A549 (cell line): ENCODE measurements around the gene PDE4D. TPM values are rescaled to one million over a fixed set of nuclear protein-coding genes. Genes with fewer than 3 reads are reported as not detected.

Experiments used
- ATAC-seq, 2 experiments: fragments of 200-7000 bp in 1 of 2; fragments of >200 bp in 1 of 2; cut with Nextera tagmentation in 1 of 2; cut with Tn5 transposase in 1 of 2; 3 replicates each; pipeline versions ENCODE4 v1.8.0 to v1.9.1; 2018 to 2020; ENCODE audit warnings: mild to moderate bottlenecking in 1 of 2, moderate library complexity in 1 of 2
- CTCF ChIA-PET: fragments of 300-600 bp; sonication (Branson Sonifier 250); formaldehyde crosslinking; extraction: SDS; loops from one replicate; lab custom pipeline; 2021; ENCODE audit warnings: antibody characterized with exemption, inconsistent platforms; lab: Yijun Ruan, JAX
- POLR2A ChIA-PET: fragments of 350-600 bp; formaldehyde crosslinking; extraction: SDS; loops from one replicate; lab custom pipeline; 2021; ENCODE audit warnings: antibody characterized with exemption, inconsistent platforms; lab: Yijun Ruan, JAX
- DNase-seq, 2 experiments: peaks; one replicate each; pipeline versions ENCODE4 v3.0.0 to v3.0.0-alpha.2; 2011 to 2016; ENCODE audit warnings: low read depth in 1 of 2, low spot score in 1 of 2
- FAIRE-seq: peaks from 2 replicates; lab custom pipeline; 2011; peaks lifted over from hg19 to GRCh38; lab: Jason Lieb, UNC
- H3K27ac ChIP-seq, 2 experiments: fragments of >200 bp; sonication (Bioruptor Twin); formaldehyde crosslinking; 3 replicates each; pipeline ENCODE4 v1.5.1; 2016 to 2017
- H3K4me1 ChIP-seq: fragments of >200 bp; sonication (Bioruptor Twin); formaldehyde crosslinking; 3 replicates; pipeline ENCODE4 v1.6.1; 2016
- H3K4me2 ChIP-seq: fragments of >200 bp; sonication (Bioruptor Twin); formaldehyde crosslinking; 3 replicates; pipeline ENCODE4 v1.6.1; 2016
- H3K4me3 ChIP-seq: fragments of >200 bp; sonication (Bioruptor Twin); formaldehyde crosslinking; 3 replicates; pipeline ENCODE4 v1.5.1; 2016
- H3K9me3 ChIP-seq: fragments of >200 bp; sonication (Bioruptor Twin); formaldehyde crosslinking; 3 replicates; pipeline ENCODE4 v1.6.1; 2016
- BCL3 ChIP-seq: fragments of >200 bp; sonication (Bioruptor Twin); formaldehyde crosslinking; IDR thresholded peaks from 3 replicates; pipeline ENCODE4 v1.6.1; 2016
- CHD2 ChIP-seq: fragments of 150-350 bp; IDR thresholded peaks from 2 replicates; pipeline ENCODE4 v1.6.1; 2014; ENCODE audit warnings: low read length; ENCODE audit not compliant: partially characterized antibody
- ELK1 ChIP-seq: fragments of 150-350 bp; IDR thresholded peaks from 2 replicates; pipeline ENCODE4 v1.6.1; 2014; ENCODE audit warnings: low read depth, mild to moderate bottlenecking, low read length
- EP300 ChIP-seq, 2 experiments: fragments of >200 bp; sonication (Bioruptor Twin); formaldehyde crosslinking; IDR thresholded peaks; 2 replicates in 1 of 2; 3 replicates in 1 of 2; pipeline ENCODE4 v1.6.1; 2016 to 2017
- FOXS1 ChIP-seq: fragments of 250-450 bp; sonication (Bioruptor Pico); IDR thresholded peaks from 2 replicates; pipeline ENCODE4 v1.5.0; 2020; ENCODE audit warnings: mild to moderate bottlenecking, moderate library complexity
- GATA3 ChIP-seq: IDR thresholded peaks from 2 replicates; pipeline ENCODE4 v1.6.1; 2012; ENCODE audit warnings: borderline replicate concordance
- HMGXB4 ChIP-seq: fragments of 250-450 bp; sonication (Bioruptor Pico); IDR thresholded peaks from 2 replicates; pipeline ENCODE4 v1.5.0; 2021; ENCODE audit warnings: mild to moderate bottlenecking, moderate library complexity, borderline replicate concordance
- HOXA7 ChIP-seq: fragments of 250-450 bp; sonication (Bioruptor Pico); IDR thresholded peaks from 2 replicates; pipeline ENCODE4 v1.5.0; 2020; ENCODE audit warnings: mild to moderate bottlenecking, moderate library complexity
- HOXB13 ChIP-seq: fragments of 250-450 bp; sonication (Bioruptor Pico); IDR thresholded peaks from 2 replicates; pipeline ENCODE4 v1.5.0; 2020; ENCODE audit warnings: low read depth, mild to moderate bottlenecking, moderate library complexity
- KDM5A ChIP-seq: fragments of 200-600 bp; sonication (generic); IDR thresholded peaks from 2 replicates; pipeline ENCODE4 v1.6.1; 2016; ENCODE audit warnings: antibody characterized with exemption, mild to moderate bottlenecking
- MAFK ChIP-seq: fragments of 450-650 bp; IDR thresholded peaks from 2 replicates; pipeline ENCODE4 v1.6.1; 2014; ENCODE audit not compliant: partially characterized antibody
- MAZ ChIP-seq: fragments of 150-350 bp; IDR thresholded peaks from 2 replicates; pipeline ENCODE4 v1.6.1; 2014; ENCODE audit warnings: antibody characterized with exemption, low read depth, low read length, borderline replicate concordance
- NR3C1 ChIP-seq: fragments of >200 bp; sonication (Bioruptor Twin); formaldehyde crosslinking; IDR thresholded peaks from 3 replicates; pipeline ENCODE4 v1.6.1; 2017
- POLR2A ChIP-seq: IDR thresholded peaks from 2 replicates; pipeline ENCODE4 v1.6.1; 2012; ENCODE audit warnings: mild to moderate bottlenecking, low read length
- POLR2AphosphoS2 ChIP-seq: conservative IDR thresholded peaks from 2 replicates; pipeline ENCODE4 v1.6.1; 2012; ENCODE audit warnings: low read length, improper control_type of control experiment, inconsistent platforms
- RARB ChIP-seq: fragments of 250-450 bp; sonication (Bioruptor Pico); IDR thresholded peaks from 2 replicates; pipeline ENCODE4 v1.8.0; 2021; ENCODE audit warnings: mild to moderate bottlenecking, moderate library complexity
- RNF2 ChIP-seq: fragments of 200-600 bp; sonication (generic); IDR thresholded peaks from 2 replicates; pipeline ENCODE4 v1.6.1; 2016; ENCODE audit warnings: low read depth, mild to moderate bottlenecking, antibody characterized with exemption, moderate library complexity, borderline replicate concordance
- TP53 ChIP-seq: fragments of 250-450 bp; sonication (Bioruptor Pico); IDR thresholded peaks from 2 replicates; pipeline ENCODE4 v1.5.0; 2021; ENCODE audit warnings: mild to moderate bottlenecking, moderate library complexity
- ZFP36 ChIP-seq: fragments of 450-650 bp; IDR thresholded peaks from 2 replicates; pipeline ENCODE4 v1.6.1; 2014; ENCODE audit warnings: borderline replicate concordance; ENCODE audit not compliant: partially characterized antibody
- ZNF302 ChIP-seq: fragments of 250-450 bp; sonication (Bioruptor Pico); IDR thresholded peaks from 2 replicates; pipeline ENCODE4 v1.9.0; 2021; ENCODE audit warnings: inconsistent platforms, mild to moderate bottlenecking, moderate library complexity
- WGBS: methylation state at CpG from one replicate; pipeline ENCODE4 v1.1.6; 2017; ENCODE audit errors: missing lambda C conversion rate; 5-methylcytosine and 5-hydroxymethylcytosine counted together
- polyA plus RNA-seq, 4 experiments: library from polyadenylated mRNA; depleted of rRNA in 3 of 4; stranded (reverse); fragments of >200 nt; fragmentation: RNase III in 1 of 4; extraction: RNeasy Plus Mini Kit Qiagen cat#74134 plus additional on column Dnase treatment in 1 of 4; gene quantifications; 2 replicates in 3 of 4; 3 replicates in 1 of 4; pipeline ENCODE4 v1.2.3, GENCODE V29; 2011 to 2017
- TF ChIP-seq, protein P1 (sequence below): fragments of 200-600 bp; sonication (generic); IDR thresholded peaks from 2 replicates; pipeline ENCODE4 v1.6.1; 2016; ENCODE audit warnings: antibody characterized with exemption, mild to moderate bottlenecking, moderate library complexity

The PDE4D gene
- polyA plus RNA-seq, 2 of the 4 experiments (the other 2 are of a cell fraction), result 74.0 to 213 TPM

- DNase-seq, result no peak
- H3K4me1 ChIP-seq, result peaks cover 99% of the 10 kb centered on the region
- TF ChIP-seq TP53 (CRISPR knock-in tag) (no peak), HOXA7 (CRISPR knock-in tag) (0 out of 2 replicates have a peak, but pooled peaks have one; percentile 38), POLR2AphosphoS2 (0 out of 2 replicates have a peak, but pooled peaks have one; percentile 51), ZFP36 (no peak)
- no peaks in the 10 kb centered on the region for H3K9me3 ChIP-seq
- ATAC-seq, result peak; percentile 5 to 15; a peak in 1 of 6 replicates
- ChIA-PET POLR2A (interaction anchor here (1.0 kb wide), 1 partner anchor 11 kb away, joined by 3 read pairs; no protein-coding TSS in a partner anchor), CTCF (interaction anchor here (1.2 to 1.4 kb wide), 3 partner anchors 49 to 367 kb away, joined by 3 to 4 read pairs (median 3); no protein-coding TSS in a partner anchor)
- peak overlapping the region; percentile 85 to 97 for H3K27ac ChIP-seq
- H3K4me2 ChIP-seq, result peak overlapping the region; percentile 9; the same call in 1 of the 3 replicates
- H3K4me3 ChIP-seq, result no peak overlapping the region
- peak; percentile 46 for FAIRE-seq
- 81% methylated on average over 3 of the region's 3 CpGs for WGBS
These were observed 337.9 kb downstream of the PDE4D start for GRCh38 chr5:59555596-59555995.

- FAIRE-seq, result peak; percentile 23
- CTCF ChIA-PET, result interaction anchor here (1.2 to 1.3 kb wide), 3 partner anchors 9 to 119 kb away, joined by 3 to 5 read pairs (median 4); no protein-coding TSS in a partner anchor
- 75% methylated on average over 4 of the region's 4 CpGs for WGBS
- Histone ChIP-seq H3K4me2 (peak overlapping the region; percentile 53), H3K4me1 (peaks cover 99% of the 10 kb centered on the region), H3K4me3 (no peak overlapping the region), H3K27ac (peak overlapping the region; percentile 85 to 97), H3K9me3 (no peaks in the 10 kb centered on the region)
- TF ChIP-seq POLR2A (no peak), RNF2 (no peak), HOXA7 (CRISPR knock-in tag) (0 out of 2 replicates have a peak, but pooled peaks have one; percentile 18), ZFP36 (no peak), ZNF302 (CRISPR knock-in tag) (0 out of 2 replicates have a peak, but pooled peaks have one; percentile 39)
- no peak for DNase-seq
- peak in 1 of 2 experiments; percentile 7; a peak in 1 of 6 replicates for ATAC-seq
- POLR2A ChIA-PET, result no interaction called here
These were observed 339.0 kb downstream of the PDE4D start for GRCh38 chr5:59554501-59554900.

DNA sequence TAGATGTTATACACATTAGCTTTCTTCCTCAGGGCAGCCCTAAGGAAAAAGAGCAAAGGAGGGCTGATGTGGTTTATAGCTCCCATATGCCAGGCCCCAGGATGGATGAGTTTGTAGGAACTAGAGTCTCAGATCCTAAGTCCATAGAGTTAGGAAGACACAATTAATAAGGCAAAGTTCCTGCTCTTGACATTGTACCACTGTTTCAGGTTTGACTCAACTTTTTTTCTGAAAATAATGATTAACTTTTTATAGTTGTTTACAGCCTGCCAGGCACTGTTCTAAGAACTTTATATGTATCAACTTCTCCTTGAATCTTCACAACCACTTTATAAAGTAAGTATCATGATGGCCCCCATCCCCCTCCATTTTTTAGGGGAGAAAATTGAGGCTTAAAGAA lies 339.5 kb downstream of the PDE4D start:
- POLR2A ChIA-PET, result no interaction called here
- peak in 1 of 2 experiments; percentile 3; a peak in 1 of 6 replicates for ATAC-seq
- no peak for DNase-seq
- CTCF ChIA-PET, result interaction anchor here (1.2 kb wide), 1 partner anchor 10 kb away, joined by 5 read pairs; no protein-coding TSS in a partner anchor
- Histone ChIP-seq H3K9me3 (no peaks in the 10 kb centered on the region), H3K4me3 (no peak overlapping the region), H3K4me1 (peaks cover 98% of the 10 kb centered on the region), H3K27ac (peak overlapping the region; percentile 85 to 97), H3K4me2 (peak overlapping the region; percentile 53)
- FAIRE-seq, result peak; percentile 68
- 0 out of 2 replicates have a peak, but pooled peaks have one; percentile 56 for TF ChIP-seq HMGXB4 (CRISPR knock-in tag)
- no peak for TF ChIP-seq GATA3
- no peak for TF ChIP-seq KDM5A

DNA sequence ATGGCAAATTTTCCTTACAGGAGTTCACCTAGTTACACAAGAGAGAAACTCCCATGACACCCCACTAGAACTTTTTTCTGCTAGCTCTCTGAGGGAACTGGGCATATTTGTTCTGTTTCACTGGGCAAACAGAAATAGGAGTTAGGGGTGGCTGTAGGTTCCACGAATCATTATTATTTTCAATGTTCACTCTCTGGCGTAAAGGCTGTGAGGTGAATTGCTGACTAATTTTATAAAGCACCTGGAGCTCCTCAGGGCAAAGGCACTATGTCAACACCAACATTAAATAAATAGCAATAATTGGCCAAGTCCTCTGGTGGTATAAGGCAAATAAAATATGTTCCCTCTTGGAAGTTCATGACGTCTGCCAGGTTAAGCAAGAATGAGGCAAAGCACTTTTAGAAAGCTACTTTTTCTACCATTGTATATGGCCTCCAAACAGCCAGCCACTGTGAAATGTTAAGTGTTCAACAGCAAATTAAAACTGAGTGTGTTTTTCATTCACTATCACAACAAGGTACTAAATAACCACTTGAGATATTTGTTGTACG lies 344.6 kb downstream of the PDE4D start:
- 4% methylated on average over 4 of the region's 4 CpGs for WGBS
- peak; percentile 87 to 88 for ATAC-seq
- Histone ChIP-seq H3K4me2 (peak overlapping the region; percentile 56), H3K4me1 (peaks cover 93% of the 10 kb centered on the region), H3K9me3 (no peaks in the 10 kb centered on the region), H3K27ac (peak overlapping the region; percentile 96 to 97), H3K4me3 (no peak overlapping the region)
- DNase-seq, result peak; percentile 44 to 98
- CTCF ChIA-PET, result interaction anchor here (0.9 to 1.3 kb wide), 5 partner anchors 36 to 125 kb away, joined by 3 to 5 read pairs (median 4); no protein-coding TSS in a partner anchor
- POLR2A ChIA-PET, result interaction anchor here (0.7 to 1.5 kb wide), 7 partner anchors 10 to 62 kb away, joined by 3 to 8 read pairs (median 4); no protein-coding TSS in a partner anchor
- FAIRE-seq, result peak; percentile 100
- TF ChIP-seq BCL3 (peak; percentile 99), HOXB13 (peak; percentile 94), RARB (CRISPR knock-in tag) (peak; percentile 93), MAZ (no peak), EP300 (IDR thresholded peaks at IDR 0.05) (peak; percentile 100), NR3C1 (no peak), FOXS1 (CRISPR knock-in tag) (peak; percentile 96), CHD2 (no peak), ELK1 (no peak), MAFK (peak; percentile 95)
- TF ChIP-seq, protein P1, sequence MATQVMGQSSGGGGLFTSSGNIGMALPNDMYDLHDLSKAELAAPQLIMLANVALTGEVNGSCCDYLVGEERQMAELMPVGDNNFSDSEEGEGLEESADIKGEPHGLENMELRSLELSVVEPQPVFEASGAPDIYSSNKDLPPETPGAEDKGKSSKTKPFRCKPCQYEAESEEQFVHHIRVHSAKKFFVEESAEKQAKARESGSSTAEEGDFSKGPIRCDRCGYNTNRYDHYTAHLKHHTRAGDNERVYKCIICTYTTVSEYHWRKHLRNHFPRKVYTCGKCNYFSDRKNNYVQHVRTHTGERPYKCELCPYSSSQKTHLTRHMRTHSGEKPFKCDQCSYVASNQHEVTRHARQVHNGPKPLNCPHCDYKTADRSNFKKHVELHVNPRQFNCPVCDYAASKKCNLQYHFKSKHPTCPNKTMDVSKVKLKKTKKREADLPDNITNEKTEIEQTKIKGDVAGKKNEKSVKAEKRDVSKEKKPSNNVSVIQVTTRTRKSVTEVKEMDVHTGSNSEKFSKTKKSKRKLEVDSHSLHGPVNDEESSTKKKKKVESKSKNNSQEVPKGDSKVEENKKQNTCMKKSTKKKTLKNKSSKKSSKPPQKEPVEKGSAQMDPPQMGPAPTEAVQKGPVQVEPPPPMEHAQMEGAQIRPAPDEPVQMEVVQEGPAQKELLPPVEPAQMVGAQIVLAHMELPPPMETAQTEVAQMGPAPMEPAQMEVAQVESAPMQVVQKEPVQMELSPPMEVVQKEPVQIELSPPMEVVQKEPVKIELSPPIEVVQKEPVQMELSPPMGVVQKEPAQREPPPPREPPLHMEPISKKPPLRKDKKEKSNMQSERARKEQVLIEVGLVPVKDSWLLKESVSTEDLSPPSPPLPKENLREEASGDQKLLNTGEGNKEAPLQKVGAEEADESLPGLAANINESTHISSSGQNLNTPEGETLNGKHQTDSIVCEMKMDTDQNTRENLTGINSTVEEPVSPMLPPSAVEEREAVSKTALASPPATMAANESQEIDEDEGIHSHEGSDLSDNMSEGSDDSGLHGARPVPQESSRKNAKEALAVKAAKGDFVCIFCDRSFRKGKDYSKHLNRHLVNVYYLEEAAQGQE, result no peak
